HepG2 (cell line): ENCODE measurements around the gene STRN3. TPM values are rescaled to one million over a fixed set of nuclear protein-coding genes. Genes with fewer than 3 reads are reported as not detected.

Experiments
- ATAC-seq: fragments of 200-7000 bp; cut with Tn5 transposase; 3 replicates; pipeline ENCODE4 v1.9.1; 2020; ENCODE audit warnings: mild to moderate bottlenecking, moderate library complexity
- BruUV-seq: library from RNA; stranded (reverse); fragments of 400-500 nt; replicated peaks from 2 replicates; lab custom pipeline; 2021; lab: Mats Ljungman, UMichigan
- CTCF ChIA-PET: fragments of 300-600 bp; formaldehyde crosslinking; extraction: SDS; loops from one replicate; lab custom pipeline; 2021; ENCODE audit warnings: low total read pairs, inconsistent platforms, low intra/inter-chr PET ratio; lab: Yijun Ruan, JAX
- POLR2A ChIA-PET: fragments of 350-600 bp; sonication (Branson Sonifier 250); formaldehyde crosslinking; loops from one replicate; lab custom pipeline; 2020; ENCODE audit warnings: antibody characterized with exemption, inconsistent platforms; lab: Yijun Ruan, JAX
- DNase-seq: peaks from one replicate; pipeline ENCODE4 v3.0.0-alpha.2; 2015; ENCODE audit warnings: low spot score
- FAIRE-seq: peaks from 3 replicates; lab custom pipeline; 2011; peaks lifted over from hg19 to GRCh38; lab: Jason Lieb, UNC
- H2AFZ ChIP-seq: one replicate; pipeline ENCODE4 v1.6.1; 2011; ENCODE audit warnings: low read length, inconsistent platforms
- H3K27ac ChIP-seq: fragments of 300-600 bp; 3 replicates; pipeline ENCODE4 v1.8.0; 2011; ENCODE audit warnings: mixed run types, mild to moderate bottlenecking, mixed read lengths, low read length, inconsistent platforms; ENCODE audit not compliant: insufficient read depth; ENCODE audit errors: extremely low read length
- H3K27me3 ChIP-seq, 2 experiments: fragments of 200-600 bp in 1 of 2; 2 replicates in 1 of 2; 3 replicates in 1 of 2; pipeline versions ENCODE4 v1.6.0 to v1.8.0; 2011; ENCODE audit warnings: low read length in 2 of 2, mild to moderate bottlenecking in 2 of 2, moderate library complexity in 2 of 2, inconsistent platforms in 1 of 2; ENCODE audit not compliant: insufficient read depth in 2 of 2, control insufficient read depth in 1 of 2
- H3K36me3 ChIP-seq, 2 experiments: fragments of 200-600 bp in 1 of 2; replicated peaks in 1 of 2; 2 replicates in 1 of 2; 3 replicates in 1 of 2; pipeline versions ENCODE4 v1.5.1 to v1.8.0; 2011; ENCODE audit warnings: low read length in 2 of 2, inconsistent platforms in 1 of 2; ENCODE audit not compliant: insufficient read depth in 2 of 2, control insufficient read depth in 1 of 2
- H3K4me1 ChIP-seq: 2 replicates; pipeline ENCODE4 v1.5.1; 2012; ENCODE audit warnings: low read length, inconsistent platforms; ENCODE audit not compliant: insufficient read depth
- H3K4me2 ChIP-seq: 2 replicates; pipeline ENCODE4 v1.6.0; 2011; ENCODE audit warnings: low read depth, low read length, inconsistent platforms
- H3K4me3 ChIP-seq, 3 experiments: fragments of 200-600 bp in 1 of 3; sonication (generic), shearing (Covaris generic) in 1 of 3; replicated peaks in 1 of 3; 2 replicates each; pipeline ENCODE4 v1.5.1; 2011 to 2016; ENCODE audit warnings: low read length in 3 of 3, inconsistent platforms in 2 of 3, low read depth in 2 of 3, mild to moderate bottlenecking in 2 of 3, control low read depth in 1 of 3, mixed read lengths in 1 of 3; ENCODE audit not compliant: insufficient read depth in 1 of 3
- H3K79me2 ChIP-seq: one replicate; pipeline ENCODE4 v1.6.1; 2011; ENCODE audit warnings: low read length, inconsistent platforms; ENCODE audit not compliant: insufficient read depth
- H3K9ac ChIP-seq: 2 replicates; pipeline ENCODE4 v1.6.0; 2011; ENCODE audit warnings: mild to moderate bottlenecking, low read depth, low read length, inconsistent platforms; ENCODE audit not compliant: insufficient read depth
- H3K9me3 ChIP-seq: 2 replicates; pipeline ENCODE4 v1.5.1; 2012; ENCODE audit warnings: mild to moderate bottlenecking, low read length
- H4K20me1 ChIP-seq: 2 replicates; pipeline ENCODE4 v1.6.0; 2011; ENCODE audit warnings: inconsistent platforms, mild to moderate bottlenecking, low read length, moderate library complexity; ENCODE audit not compliant: insufficient read depth
- ATF7-NPFF ChIP-seq: sonication (generic); formaldehyde crosslinking; IDR thresholded peaks from 2 replicates; pipeline ENCODE4 v1.8.1; 2023; ENCODE audit warnings: mild to moderate bottlenecking, low read depth, missing genetic modification reagents, moderate library complexity
- CREM ChIP-seq, 2 experiments: sonication (generic) in 1 of 2; formaldehyde crosslinking in 1 of 2; IDR thresholded peaks; 2 replicates each; pipeline versions ENCODE4 v1.4.0 to v1.6.1; 2016 to 2020; ENCODE audit warnings: antibody characterized with exemption in 1 of 2, mild to moderate bottlenecking in 1 of 2, missing genetic modification reagents in 1 of 2
- EED ChIP-seq: sonication (generic); formaldehyde crosslinking; IDR thresholded peaks from 2 replicates; pipeline ENCODE4 v1.5.0; 2020; ENCODE audit warnings: mild to moderate bottlenecking, missing genetic modification reagents
- JUNB ChIP-seq: sonication (generic); formaldehyde crosslinking; IDR thresholded peaks from 2 replicates; pipeline ENCODE4 v1.8.0; 2022; ENCODE audit warnings: missing genetic modification reagents, mild to moderate bottlenecking, borderline replicate concordance
- KDM2A ChIP-seq: sonication (generic); formaldehyde crosslinking; IDR thresholded peaks from 2 replicates; pipeline ENCODE4 v1.4.0; 2020; ENCODE audit warnings: low read depth, missing genetic modification reagents, borderline replicate concordance
- MTA1 ChIP-seq: sonication (generic); formaldehyde crosslinking; IDR thresholded peaks from 2 replicates; pipeline ENCODE4 v1.4.0; 2020; ENCODE audit warnings: missing genetic modification reagents, mild to moderate bottlenecking, borderline replicate concordance
- SCMH1 ChIP-seq: sonication (generic); formaldehyde crosslinking; IDR thresholded peaks from 2 replicates; pipeline ENCODE4 v1.9.0; 2021; ENCODE audit warnings: missing genetic modification reagents, mild to moderate bottlenecking, borderline replicate concordance
- SP1 ChIP-seq, 2 experiments: fragments of 450-650 bp in 1 of 2; sonication (generic) in 1 of 2; formaldehyde crosslinking in 1 of 2; IDR thresholded peaks; 2 replicates each; pipeline versions ENCODE4 v1.4.0 to v1.6.1; 2016 to 2020; ENCODE audit warnings: missing genetic modification reagents in 1 of 2
- ZFP82 ChIP-seq: sonication (generic); formaldehyde crosslinking; IDR thresholded peaks from 2 replicates; pipeline ENCODE4 v1.5.1; 2020; ENCODE audit warnings: mild to moderate bottlenecking, missing genetic modification reagents, borderline replicate concordance
- ZNF230 ChIP-seq: sonication (generic); formaldehyde crosslinking; IDR thresholded peaks from 2 replicates; pipeline ENCODE4 v1.4.0; 2020; ENCODE audit warnings: mild to moderate bottlenecking, missing genetic modification reagents
- ZNF33B ChIP-seq: sonication (generic); formaldehyde crosslinking; IDR thresholded peaks from 2 replicates; pipeline ENCODE4 v1.5.1; 2020; ENCODE audit warnings: mild to moderate bottlenecking, missing genetic modification reagents
- ZNF343 ChIP-seq: sonication (generic); formaldehyde crosslinking; IDR thresholded peaks from 2 replicates; pipeline ENCODE4 v1.4.0; 2020; ENCODE audit warnings: mild to moderate bottlenecking, missing genetic modification reagents
- ZNF407 ChIP-seq: sonication (generic); formaldehyde crosslinking; IDR thresholded peaks from one replicate; pipeline ENCODE4 v1.5.1; 2020; ENCODE audit warnings: mild to moderate bottlenecking, missing genetic modification reagents; ENCODE audit errors: not compliant biosample characterization
- ZNF589 ChIP-seq: sonication (generic); formaldehyde crosslinking; conservative IDR thresholded peaks from 2 replicates; pipeline ENCODE4 v1.8.0; 2022; ENCODE audit warnings: mild to moderate bottlenecking, moderate library complexity, missing genetic modification reagents
- ZNF773 ChIP-seq: sonication (generic); formaldehyde crosslinking; IDR thresholded peaks from 2 replicates; pipeline ENCODE4 v1.4.0; 2020; ENCODE audit warnings: missing genetic modification reagents, borderline replicate concordance
- WGBS: methylation state at CpG from one replicate; pipeline ENCODE4 v1.1.6; 2017; ENCODE audit warnings: low lambda C conversion rate; 5-methylcytosine and 5-hydroxymethylcytosine counted together
- in situ Hi-C: cut with HindIII; loops from 2 replicates; pipeline ENCODE4 v1.10.0; 2017; ENCODE audit warnings: low pct_unique_long_range_greater_than_20kb; ENCODE audit not compliant: extremely low pct_ligation_motif_present
- intact Hi-C: fragments of 100-400 bp; cut with micrococcal nuclease; formaldehyde crosslinking; loops from one replicate; pipeline ENCODE4 v1.10.0; 2022; ENCODE audit not compliant: unreplicated experiment
- polyA plus RNA-seq, 8 experiments: library from polyadenylated mRNA; depleted of rRNA in 3 of 8; stranded (reverse) in 7 of 8; unstranded in 1 of 8; fragments of >200 nt; fragmentation: Illumina TruSeq in 4 of 8; extraction: Trizol in 4 of 8; gene quantifications; 2 replicates each; pipeline versions ENCODE4 v1.2.1 to v1.2.3, GENCODE V29; 2011 to 2016; ENCODE audit warnings: low read depth in 4 of 8, missing spikeins in 1 of 8, mixed read lengths in 1 of 8; ENCODE audit not compliant: insufficient read depth in 1 of 8
- total RNA-seq, 5 experiments: library from RNA; depleted of rRNA; stranded (reverse); fragments of >200 nt; fragmentation: Illumina TruSeq; extraction: Trizol; gene quantifications; 2 replicates each; pipeline ENCODE4 v1.2.3, GENCODE V29; 2016; ENCODE audit warnings: low read depth in 1 of 5

Gene STRN3
- total and polyA plus RNA-seq, 2 of the 13 experiments (the other 11 are each of a cell fraction or from before 2014, with no cell fraction given) = 49.4 to 123 TPM

GRCh38 chr14:30991408-30991807, 34.8 kb downstream of the STRN3 start:
- H3K79me2 ChIP-seq = peaks cover 94% of the 10 kb centered on the region
- in situ Hi-C loops = no loop called here
- WGBS = 96% methylated on average over 2 of the region's 2 CpGs
- no peaks in the 10 kb centered on the region for H3K9me3 ChIP-seq
- DNase-seq (no peak), ATAC-seq (no peak), FAIRE-seq (no peak)
- H4K20me1 ChIP-seq = peaks cover 77% of the 10 kb centered on the region
- H3K4me2 ChIP-seq = no peak overlapping the region
- no peak overlapping the region for H3K27ac ChIP-seq
- H2AFZ ChIP-seq = no peak overlapping the region
- peaks cover 6 to 7% of the 10 kb centered on the region in 2 experiments; a peak in 4 of 5 replicates for H3K36me3 ChIP-seq
- no peak overlapping the region for H3K4me3 ChIP-seq
- H3K27me3 ChIP-seq = no peaks in the 10 kb centered on the region
- intact Hi-C loops = no loop called here
- TF ChIP-seq ZNF230 (no peak), ZNF407 (CRISPR knock-in tag) (no peak), ZNF589 (CRISPR knock-in tag) (no peak), JUNB (CRISPR knock-in tag) (no peak), MTA1 (no peak), ZNF343 (CRISPR knock-in tag) (no peak), SCMH1 (CRISPR knock-in tag) (no peak), SP1 (IDR thresholded peaks at IDR 0.05) (no peak), SP1 (CRISPR knock-in tag; IDR thresholded peaks at IDR 0.05) (no peak), EED (CRISPR knock-in tag) (no peak), ZNF33B (no peak), ZFP82 (CRISPR knock-in tag) (no peak), ZNF773 (CRISPR knock-in tag) (no peak), CREM (IDR thresholded peaks at IDR 0.05) (no peak), CREM (CRISPR knock-in tag; IDR thresholded peaks at IDR 0.05) (no peak), KDM2A (CRISPR knock-in tag) (no peak), ATF7-NPFF (no peak)
- TF ChIP-seq, all 625 proteins: peak for 0
- Histone ChIP-seq H3K4me1 (peaks cover 37% of the 10 kb centered on the region), H3K9ac (no peak overlapping the region)
- ChIA-PET POLR2A (interaction anchor here (0.5 to 1.3 kb wide), 2 partner anchors 35 to 63 kb away, joined by 3 to 6 read pairs; partner anchors contain the start of gene STRN3), CTCF (no interaction called here)
- BruUV-seq = no TSS peak
